Activated CD8-positive, alpha-beta T cell treated with anti-CD3 and anti-CD28 coated beads, Interleukin-2, amount 10 ng/mL, durations not matched to agents 7 days and 5 days (primary cell): Measurements from ENCODE around the gene ZNF74. TPM values are rescaled to one million over a fixed set of nuclear protein-coding genes. Genes with fewer than 3 reads are reported as not detected.

ENCODE experiments used
- ATAC-seq: fragments of 150-1000 bp; cut with Tn5 transposase; one replicate; pipeline ENCODE4 v1.10.0; 2021; ENCODE audit warnings: moderate library complexity
- CTCF ChIA-PET: fragments of 350-600 bp; sonication (Branson Sonifier 250); formaldehyde crosslinking; loops from one replicate; lab custom pipeline; 2021; ENCODE audit warnings: antibody characterized with exemption; lab: Charles Lee
- POLR2A ChIA-PET: fragments of 350-600 bp; sonication (Branson Sonifier 250); formaldehyde crosslinking; loops from one replicate; lab custom pipeline; 2021; ENCODE audit warnings: antibody characterized with exemption; lab: Charles Lee
- DNase-seq: peaks from one replicate; pipeline ENCODE4 v3.0.0-alpha.2; 2020
- H3K27ac Mint-ChIP-seq: one replicate; pipeline ENCODE4 v1.8.0; 2021; ENCODE audit warnings: mild to moderate bottlenecking, mixed read lengths
- H3K27me3 Mint-ChIP-seq: one replicate; pipeline ENCODE4 v1.8.0; 2021; ENCODE audit warnings: low read depth, mixed read lengths
- H3K36me3 Mint-ChIP-seq: one replicate; pipeline ENCODE4 v1.8.0; 2021; ENCODE audit warnings: low read depth, mixed read lengths
- H3K4me1 Mint-ChIP-seq: one replicate; pipeline ENCODE4 v1.8.0; 2021; ENCODE audit warnings: low read depth, mixed read lengths
- H3K4me3 Mint-ChIP-seq: one replicate; pipeline ENCODE4 v1.8.0; 2021; ENCODE audit warnings: mild to moderate bottlenecking, mixed read lengths
- H3K9me3 Mint-ChIP-seq: one replicate; pipeline ENCODE4 v1.8.0; 2022; ENCODE audit warnings: mixed read lengths; ENCODE audit not compliant: insufficient read depth
- total RNA-seq, 2 experiments: library from RNA; stranded (reverse); gene quantifications; one replicate each; pipeline ENCODE4 v1.2.3, GENCODE V29; 2021

Gene ZNF74
- total RNA-seq, 2 experiments from 2014 or later, result 9.2 to 12.6 TPM

- ATAC-seq (no peak), DNase-seq (no peak)
- Mint-ChIP-seq H3K4me1 (peaks cover 7% of the 10 kb centered on the region), H3K9me3 (no peaks in the 10 kb centered on the region), H3K27me3 (peaks cover 28% of the 10 kb centered on the region), H3K36me3 (no peaks in the 10 kb centered on the region), H3K4me3 (no peak overlapping the region), H3K27ac (no peak overlapping the region)
- ChIA-PET POLR2A (no interaction called here), CTCF (no interaction called here)
These were observed 30.6 kb downstream of the ZNF74 start for GRCh38 chr22:20424568-20424931.

GRCh38 chr22:20424932-20425565, 31.1 kb downstream of the ZNF74 start:
- ATAC-seq, result no peak
- DNase-seq, result no peak
- H3K4me3 Mint-ChIP-seq, result no peak overlapping the region
- no peak overlapping the region for H3K27ac Mint-ChIP-seq
- no peaks in the 10 kb centered on the region for H3K9me3 Mint-ChIP-seq
- H3K27me3 Mint-ChIP-seq, result peaks cover 31% of the 10 kb centered on the region
- POLR2A ChIA-PET, result no interaction called here
- CTCF ChIA-PET, result no interaction called here
- H3K36me3 Mint-ChIP-seq, result no peaks in the 10 kb centered on the region
- peaks cover 7% of the 10 kb centered on the region for H3K4me1 Mint-ChIP-seq

- Mint-ChIP-seq H3K4me3 (no peak overlapping the region), H3K4me1 (peaks cover 12% of the 10 kb centered on the region)
- POLR2A ChIA-PET, result no interaction called here
These were observed 31.8 kb downstream of the ZNF74 start for GRCh38 chr22:20425566-20426258.

GRCh38 chr22:20426259-20426615, 32.3 kb downstream of the ZNF74 start:
- H3K4me3 Mint-ChIP-seq, result no peak overlapping the region
- H3K27me3 Mint-ChIP-seq, result peaks cover 39% of the 10 kb centered on the region
- peaks cover 16% of the 10 kb centered on the region for H3K4me1 Mint-ChIP-seq
- H3K36me3 Mint-ChIP-seq, result no peaks in the 10 kb centered on the region
- ATAC-seq (no peak), DNase-seq (no peak)
- H3K27ac Mint-ChIP-seq, result no peak overlapping the region
- POLR2A ChIA-PET, result interaction anchor here (0.9 kb wide), 1 partner anchor 216 kb away, joined by 3 read pairs; no protein-coding TSS in a partner anchor
- CTCF ChIA-PET, result interaction anchor here (4.4 kb wide), 1 partner anchor 8 kb away, joined by 18 read pairs; no protein-coding TSS in a partner anchor
- no peaks in the 10 kb centered on the region for H3K9me3 Mint-ChIP-seq

More at GRCh38 chr22:20425566-20426258, 31.8 kb downstream of the ZNF74 start:
- DNase-seq, result no peak
- Mint-ChIP-seq H3K9me3 (no peaks in the 10 kb centered on the region), H3K27ac (no peak overlapping the region), H3K27me3 (peaks cover 36% of the 10 kb centered on the region), H3K36me3 (no peaks in the 10 kb centered on the region)
- no peak for ATAC-seq
- CTCF ChIA-PET, result no interaction called here

GRCh38 chr22:20427104-20427944, 33.4 kb downstream of the ZNF74 start:
- POLR2A ChIA-PET, result interaction anchor here (0.9 to 1.1 kb wide), 2 partner anchors 17 to 217 kb away, joined by 3 to 4 read pairs; no protein-coding TSS in a partner anchor
- ATAC-seq (no peak), DNase-seq (no peak)
- peaks cover 47% of the 10 kb centered on the region for H3K27me3 Mint-ChIP-seq
- H3K27ac Mint-ChIP-seq, result no peak overlapping the region
- H3K4me1 Mint-ChIP-seq, result peaks cover 21% of the 10 kb centered on the region
- H3K4me3 Mint-ChIP-seq, result no peak overlapping the region
- H3K9me3 Mint-ChIP-seq, result no peaks in the 10 kb centered on the region
- CTCF ChIA-PET, result interaction anchor here (0.7 to 4.4 kb wide), 4 partner anchors 9 to 137 kb away, joined by 3 to 18 read pairs (median 10); partner anchors contain the start of gene ZNF74
- H3K36me3 Mint-ChIP-seq, result no peaks in the 10 kb centered on the region

- ChIA-PET POLR2A (interaction anchor here (0.5 to 1.4 kb wide), 4 partner anchors 17 to 315 kb away, joined by 3 to 5 read pairs (median 4); no protein-coding TSS in a partner anchor), CTCF (interaction anchor here (0.7 to 4.4 kb wide), 5 partner anchors 10 to 136 kb away, joined by 3 to 18 read pairs (median 9); partner anchors contain the start of gene ZNF74)
These were observed 34.0 kb downstream of the ZNF74 start for GRCh38 chr22:20427945-20428417.

GRCh38 chr22:20428496-20429253, 34.7 kb downstream of the ZNF74 start:
- Mint-ChIP-seq H3K4me1 (peaks cover 21% of the 10 kb centered on the region), H3K4me3 (peak overlapping the region; percentile 76), H3K27ac (peak overlapping the region; percentile 66), H3K9me3 (no peaks in the 10 kb centered on the region), H3K27me3 (peaks cover 53% of the 10 kb centered on the region), H3K36me3 (no peaks in the 10 kb centered on the region)
- ChIA-PET POLR2A (interaction anchor here (0.5 to 1.4 kb wide), 4 partner anchors 16 to 316 kb away, joined by 3 to 5 read pairs (median 4); no protein-coding TSS in a partner anchor), CTCF (interaction anchor here (0.7 to 4.4 kb wide), 6 partner anchors 10 to 136 kb away, joined by 3 to 18 read pairs (median 7); no protein-coding TSS in a partner anchor)
- DNase-seq, result no peak
- no peak for ATAC-seq

More at GRCh38 chr22:20427945-20428417, 34.0 kb downstream of the ZNF74 start:
- Mint-ChIP-seq H3K4me1 (peaks cover 21% of the 10 kb centered on the region), H3K27ac (no peak overlapping the region), H3K9me3 (no peaks in the 10 kb centered on the region), H3K36me3 (no peaks in the 10 kb centered on the region), H3K27me3 (peaks cover 52% of the 10 kb centered on the region), H3K4me3 (no peak overlapping the region)
- DNase-seq (no peak), ATAC-seq (no peak)

- ChIA-PET POLR2A (interaction anchor here (1.2 to 1.4 kb wide), 2 partner anchors 27 to 34 kb away, joined by 3 to 5 read pairs; no protein-coding TSS in a partner anchor), CTCF (interaction anchor here (0.7 to 4.4 kb wide), 5 partner anchors 11 to 67 kb away, joined by 3 to 18 read pairs (median 9); no protein-coding TSS in a partner anchor)
- Mint-ChIP-seq H3K4me3 (peak overlapping the region; percentile 76), H3K27me3 (peaks cover 58% of the 10 kb centered on the region), H3K27ac (peak overlapping the region; percentile 66), H3K9me3 (no peaks in the 10 kb centered on the region), H3K4me1 (peaks cover 21% of the 10 kb centered on the region), H3K36me3 (no peaks in the 10 kb centered on the region)
- peak; percentile 80 for ATAC-seq
- DNase-seq, result peak; percentile 86
These were observed 35.5 kb downstream of the ZNF74 start for GRCh38 chr22:20429254-20430100.

GRCh38 chr22:20430101-20430719, 36.3 kb downstream of the ZNF74 start:
- H3K4me1 Mint-ChIP-seq, result peaks cover 19% of the 10 kb centered on the region
- ATAC-seq (peak; percentile 3), DNase-seq (no peak)
- ChIA-PET POLR2A (no interaction called here), CTCF (interaction anchor here (2.0 to 4.4 kb wide), 4 partner anchors 12 to 34 kb away, joined by 4 to 18 read pairs (median 12); no protein-coding TSS in a partner anchor)
- H3K9me3 Mint-ChIP-seq, result no peaks in the 10 kb centered on the region
- H3K36me3 Mint-ChIP-seq, result no peaks in the 10 kb centered on the region
- peak overlapping the region; percentile 76 for H3K4me3 Mint-ChIP-seq
- peaks cover 65% of the 10 kb centered on the region for H3K27me3 Mint-ChIP-seq
- H3K27ac Mint-ChIP-seq, result no peak overlapping the region
